ENCODE data around the gene TNPO2. TPM values are rescaled to one million over a fixed set of nuclear protein-coding genes. Genes with fewer than 3 reads are reported as not detected.
A peak's percentile ranks its signal among the peaks of the same experiment; 100 is the strongest.

Gene TNPO2
- total RNA-seq, 1 experiment from 2014 or later: 105 TPM

DNA sequence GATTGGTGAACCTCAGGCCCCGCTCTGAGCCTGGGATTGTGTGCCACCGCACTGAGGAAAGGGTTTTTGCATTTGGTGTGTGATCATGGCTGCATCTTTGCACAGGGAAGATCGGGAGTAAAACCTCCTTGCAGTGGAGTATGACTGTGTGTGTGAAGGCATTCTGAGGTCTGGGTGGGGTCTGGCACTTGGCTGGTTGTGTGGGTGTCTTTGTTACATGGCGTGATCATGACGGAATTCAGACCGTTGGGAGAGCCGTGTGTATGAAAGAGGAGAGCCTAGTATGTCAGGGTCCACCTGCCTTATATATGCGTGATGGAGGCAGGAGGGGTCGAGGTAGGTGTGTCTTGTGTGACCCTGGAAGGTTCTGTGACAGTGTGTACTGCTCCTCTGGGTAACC lies 27.1 kb upstream of the TNPO2 start:
- H3K27ac Mint-ChIP-seq: no peak overlapping the region
- TF ChIP-seq E2F1 (CRISPR knock-in tag; IDR thresholded peaks at IDR 0.05) (no peak), ZNF423 (CRISPR knock-in tag; IDR thresholded peaks at IDR 0.05) (no peak), JUN (CRISPR knock-in tag; IDR thresholded peaks at IDR 0.05) (no peak), ZNF396 (CRISPR knock-in tag; IDR thresholded peaks at IDR 0.05; ENCODE audit: borderline replicate concordance) (no peak), HMGA2 (CRISPR knock-in tag; IDR thresholded peaks at IDR 0.05) (no peak), OVOL2 (CRISPR knock-in tag; IDR thresholded peaks at IDR 0.05; ENCODE audit: borderline replicate concordance) (no peak), ZMAT4 (CRISPR knock-in tag; IDR thresholded peaks at IDR 0.05) (no peak), ZNF416 (CRISPR knock-in tag; IDR thresholded peaks at IDR 0.05) (no peak), MLX (CRISPR knock-in tag; IDR thresholded peaks at IDR 0.05) (no peak), ESRRA (CRISPR knock-in tag; IDR thresholded peaks at IDR 0.05; ENCODE audit: borderline replicate concordance) (no peak), FOXK1 (CRISPR knock-in tag; IDR thresholded peaks at IDR 0.05) (no peak), KAT7 (CRISPR knock-in tag; IDR thresholded peaks at IDR 0.05; ENCODE audit: borderline replicate concordance) (no peak), AFF4 (CRISPR knock-in tag; IDR thresholded peaks at IDR 0.05; ENCODE audit: borderline replicate concordance) (no peak)
- TF ChIP-seq, protein P1, sequence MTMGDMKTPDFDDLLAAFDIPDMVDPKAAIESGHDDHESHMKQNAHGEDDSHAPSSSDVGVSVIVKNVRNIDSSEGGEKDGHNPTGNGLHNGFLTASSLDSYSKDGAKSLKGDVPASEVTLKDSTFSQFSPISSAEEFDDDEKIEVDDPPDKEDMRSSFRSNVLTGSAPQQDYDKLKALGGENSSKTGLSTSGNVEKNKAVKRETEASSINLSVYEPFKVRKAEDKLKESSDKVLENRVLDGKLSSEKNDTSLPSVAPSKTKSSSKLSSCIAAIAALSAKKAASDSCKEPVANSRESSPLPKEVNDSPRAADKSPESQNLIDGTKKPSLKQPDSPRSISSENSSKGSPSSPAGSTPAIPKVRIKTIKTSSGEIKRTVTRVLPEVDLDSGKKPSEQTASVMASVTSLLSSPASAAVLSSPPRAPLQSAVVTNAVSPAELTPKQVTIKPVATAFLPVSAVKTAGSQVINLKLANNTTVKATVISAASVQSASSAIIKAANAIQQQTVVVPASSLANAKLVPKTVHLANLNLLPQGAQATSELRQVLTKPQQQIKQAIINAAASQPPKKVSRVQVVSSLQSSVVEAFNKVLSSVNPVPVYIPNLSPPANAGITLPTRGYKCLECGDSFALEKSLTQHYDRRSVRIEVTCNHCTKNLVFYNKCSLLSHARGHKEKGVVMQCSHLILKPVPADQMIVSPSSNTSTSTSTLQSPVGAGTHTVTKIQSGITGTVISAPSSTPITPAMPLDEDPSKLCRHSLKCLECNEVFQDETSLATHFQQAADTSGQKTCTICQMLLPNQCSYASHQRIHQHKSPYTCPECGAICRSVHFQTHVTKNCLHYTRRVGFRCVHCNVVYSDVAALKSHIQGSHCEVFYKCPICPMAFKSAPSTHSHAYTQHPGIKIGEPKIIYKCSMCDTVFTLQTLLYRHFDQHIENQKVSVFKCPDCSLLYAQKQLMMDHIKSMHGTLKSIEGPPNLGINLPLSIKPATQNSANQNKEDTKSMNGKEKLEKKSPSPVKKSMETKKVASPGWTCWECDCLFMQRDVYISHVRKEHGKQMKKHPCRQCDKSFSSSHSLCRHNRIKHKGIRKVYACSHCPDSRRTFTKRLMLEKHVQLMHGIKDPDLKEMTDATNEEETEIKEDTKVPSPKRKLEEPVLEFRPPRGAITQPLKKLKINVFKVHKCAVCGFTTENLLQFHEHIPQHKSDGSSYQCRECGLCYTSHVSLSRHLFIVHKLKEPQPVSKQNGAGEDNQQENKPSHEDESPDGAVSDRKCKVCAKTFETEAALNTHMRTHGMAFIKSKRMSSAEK (CRISPR knock-in tag; IDR thresholded peaks at IDR 0.05; ENCODE audit: borderline replicate concordance): no peak
- TF ChIP-seq, protein P2, sequence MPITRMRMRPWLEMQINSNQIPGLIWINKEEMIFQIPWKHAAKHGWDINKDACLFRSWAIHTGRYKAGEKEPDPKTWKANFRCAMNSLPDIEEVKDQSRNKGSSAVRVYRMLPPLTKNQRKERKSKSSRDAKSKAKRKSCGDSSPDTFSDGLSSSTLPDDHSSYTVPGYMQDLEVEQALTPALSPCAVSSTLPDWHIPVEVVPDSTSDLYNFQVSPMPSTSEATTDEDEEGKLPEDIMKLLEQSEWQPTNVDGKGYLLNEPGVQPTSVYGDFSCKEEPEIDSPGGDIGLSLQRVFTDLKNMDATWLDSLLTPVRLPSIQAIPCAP (CRISPR knock-in tag; IDR thresholded peaks at IDR 0.05): no peak
- TF ChIP-seq, protein P3, sequence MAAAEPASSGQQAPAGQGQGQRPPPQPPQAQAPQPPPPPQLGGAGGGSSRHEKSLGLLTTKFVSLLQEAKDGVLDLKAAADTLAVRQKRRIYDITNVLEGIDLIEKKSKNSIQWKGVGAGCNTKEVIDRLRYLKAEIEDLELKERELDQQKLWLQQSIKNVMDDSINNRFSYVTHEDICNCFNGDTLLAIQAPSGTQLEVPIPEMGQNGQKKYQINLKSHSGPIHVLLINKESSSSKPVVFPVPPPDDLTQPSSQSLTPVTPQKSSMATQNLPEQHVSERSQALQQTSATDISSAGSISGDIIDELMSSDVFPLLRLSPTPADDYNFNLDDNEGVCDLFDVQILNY (CRISPR knock-in tag; IDR thresholded peaks at IDR 0.05): no peak
- TF ChIP-seq, protein P4, sequence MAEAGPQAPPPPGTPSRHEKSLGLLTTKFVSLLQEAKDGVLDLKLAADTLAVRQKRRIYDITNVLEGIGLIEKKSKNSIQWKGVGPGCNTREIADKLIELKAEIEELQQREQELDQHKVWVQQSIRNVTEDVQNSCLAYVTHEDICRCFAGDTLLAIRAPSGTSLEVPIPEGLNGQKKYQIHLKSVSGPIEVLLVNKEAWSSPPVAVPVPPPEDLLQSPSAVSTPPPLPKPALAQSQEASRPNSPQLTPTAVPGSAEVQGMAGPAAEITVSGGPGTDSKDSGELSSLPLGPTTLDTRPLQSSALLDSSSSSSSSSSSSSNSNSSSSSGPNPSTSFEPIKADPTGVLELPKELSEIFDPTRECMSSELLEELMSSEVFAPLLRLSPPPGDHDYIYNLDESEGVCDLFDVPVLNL (CRISPR knock-in tag; IDR thresholded peaks at IDR 0.05; ENCODE audit: borderline replicate concordance, low read depth): no peak
- TF ChIP-seq, protein P5, sequence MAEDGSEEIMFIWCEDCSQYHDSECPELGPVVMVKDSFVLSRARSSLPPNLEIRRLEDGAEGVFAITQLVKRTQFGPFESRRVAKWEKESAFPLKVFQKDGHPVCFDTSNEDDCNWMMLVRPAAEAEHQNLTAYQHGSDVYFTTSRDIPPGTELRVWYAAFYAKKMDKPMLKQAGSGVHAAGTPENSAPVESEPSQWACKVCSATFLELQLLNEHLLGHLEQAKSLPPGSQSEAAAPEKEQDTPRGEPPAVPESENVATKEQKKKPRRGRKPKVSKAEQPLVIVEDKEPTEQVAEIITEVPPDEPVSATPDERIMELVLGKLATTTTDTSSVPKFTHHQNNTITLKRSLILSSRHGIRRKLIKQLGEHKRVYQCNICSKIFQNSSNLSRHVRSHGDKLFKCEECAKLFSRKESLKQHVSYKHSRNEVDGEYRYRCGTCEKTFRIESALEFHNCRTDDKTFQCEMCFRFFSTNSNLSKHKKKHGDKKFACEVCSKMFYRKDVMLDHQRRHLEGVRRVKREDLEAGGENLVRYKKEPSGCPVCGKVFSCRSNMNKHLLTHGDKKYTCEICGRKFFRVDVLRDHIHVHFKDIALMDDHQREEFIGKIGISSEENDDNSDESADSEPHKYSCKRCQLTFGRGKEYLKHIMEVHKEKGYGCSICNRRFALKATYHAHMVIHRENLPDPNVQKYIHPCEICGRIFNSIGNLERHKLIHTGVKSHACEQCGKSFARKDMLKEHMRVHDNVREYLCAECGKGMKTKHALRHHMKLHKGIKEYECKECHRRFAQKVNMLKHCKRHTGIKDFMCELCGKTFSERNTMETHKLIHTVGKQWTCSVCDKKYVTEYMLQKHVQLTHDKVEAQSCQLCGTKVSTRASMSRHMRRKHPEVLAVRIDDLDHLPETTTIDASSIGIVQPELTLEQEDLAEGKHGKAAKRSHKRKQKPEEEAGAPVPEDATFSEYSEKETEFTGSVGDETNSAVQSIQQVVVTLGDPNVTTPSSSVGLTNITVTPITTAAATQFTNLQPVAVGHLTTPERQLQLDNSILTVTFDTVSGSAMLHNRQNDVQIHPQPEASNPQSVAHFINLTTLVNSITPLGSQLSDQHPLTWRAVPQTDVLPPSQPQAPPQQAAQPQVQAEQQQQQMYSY (CRISPR knock-in tag; IDR thresholded peaks at IDR 0.05): no peak

More for the DNA sequence above, 27.1 kb upstream of the TNPO2 start:
- peaks cover 44% of the 10 kb centered on the region for H3K27me3 Mint-ChIP-seq (ENCODE audit: low read depth)
- ATAC-seq: no peak
- peaks cover 13% of the 10 kb centered on the region for H3K4me1 Mint-ChIP-seq
- H3K36me3 Mint-ChIP-seq: peaks cover 13% of the 10 kb centered on the region
- peak overlapping the region; percentile 6 for H3K4me3 Mint-ChIP-seq
- no peak for DNase-seq (ENCODE audit: low spot score)
- POLR2A ChIA-PET: no interaction called here
- no peaks in the 10 kb centered on the region for H3K9me3 Mint-ChIP-seq
- CTCF ChIA-PET: interaction anchor here (1.4 to 2.5 kb wide), 4 partner anchors 10 to 122 kb away, joined by 3 to 17 read pairs (median 6); partner anchors contain the start of gene GET3

All from WTC11 (cell line).